BE2C (cell line): ENCODE results near the gene DEK.

Experiments
- DNase-seq: peaks from one replicate; pipeline ENCODE4 v3.0.0-alpha.2; 2020
- H3K27me3 ChIP-seq: fragments of 250-450 bp; sonication (Bioruptor Pico); 2 replicates; pipeline ENCODE4 v1.5.1; 2020; ENCODE audit warnings: mild to moderate bottlenecking
- H3K36me3 ChIP-seq: fragments of 250-450 bp; sonication (Bioruptor Pico); 2 replicates; pipeline ENCODE4 v1.5.1; 2020; ENCODE audit warnings: mild to moderate bottlenecking
- H3K4me1 ChIP-seq: fragments of 250-450 bp; sonication (Bioruptor Pico); 2 replicates; pipeline ENCODE4 v1.5.1; 2020
- H3K4me3 ChIP-seq: 2 replicates; pipeline ENCODE4 v1.5.1; 2011; ENCODE audit warnings: low read depth, low read length
- H3K9me3 ChIP-seq: fragments of 250-450 bp; sonication (Bioruptor Pico); 2 replicates; pipeline ENCODE4 v1.5.1; 2020
- TF ChIP-seq, protein P1 (sequence below): IDR thresholded peaks from 2 replicates; pipeline ENCODE4 v1.5.1; 2012; ENCODE audit warnings: mild to moderate bottlenecking, low read depth, low read length

Gene DEK

DNA sequence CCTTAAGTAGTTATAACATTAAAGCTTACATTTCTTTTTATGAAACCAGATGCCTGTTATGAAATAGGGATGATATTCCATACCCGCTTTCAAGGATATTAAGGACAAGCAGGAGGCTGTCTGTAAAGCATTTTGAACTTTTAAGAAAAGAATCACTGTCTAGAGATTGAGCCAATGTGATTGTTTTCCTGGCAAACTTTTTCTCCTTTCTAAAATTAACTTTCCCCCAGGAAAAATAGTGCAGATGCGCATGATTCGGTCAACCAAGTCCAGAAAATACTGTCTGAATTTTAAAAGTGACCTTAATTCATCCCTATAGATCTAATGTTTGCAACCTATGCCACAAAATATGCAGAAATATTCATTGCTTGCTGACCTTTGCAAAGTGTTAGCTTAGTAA is 15.1 kb upstream of the DEK start:
- no peak for DNase-seq
- Histone ChIP-seq H3K36me3 (no peaks in the 10 kb centered on the region), H3K27me3 (peaks cover 44% of the 10 kb centered on the region), H3K4me1 (no peaks in the 10 kb centered on the region), H3K4me3 (no peak overlapping the region), H3K9me3 (no peaks in the 10 kb centered on the region)
- TF ChIP-seq, protein P1, sequence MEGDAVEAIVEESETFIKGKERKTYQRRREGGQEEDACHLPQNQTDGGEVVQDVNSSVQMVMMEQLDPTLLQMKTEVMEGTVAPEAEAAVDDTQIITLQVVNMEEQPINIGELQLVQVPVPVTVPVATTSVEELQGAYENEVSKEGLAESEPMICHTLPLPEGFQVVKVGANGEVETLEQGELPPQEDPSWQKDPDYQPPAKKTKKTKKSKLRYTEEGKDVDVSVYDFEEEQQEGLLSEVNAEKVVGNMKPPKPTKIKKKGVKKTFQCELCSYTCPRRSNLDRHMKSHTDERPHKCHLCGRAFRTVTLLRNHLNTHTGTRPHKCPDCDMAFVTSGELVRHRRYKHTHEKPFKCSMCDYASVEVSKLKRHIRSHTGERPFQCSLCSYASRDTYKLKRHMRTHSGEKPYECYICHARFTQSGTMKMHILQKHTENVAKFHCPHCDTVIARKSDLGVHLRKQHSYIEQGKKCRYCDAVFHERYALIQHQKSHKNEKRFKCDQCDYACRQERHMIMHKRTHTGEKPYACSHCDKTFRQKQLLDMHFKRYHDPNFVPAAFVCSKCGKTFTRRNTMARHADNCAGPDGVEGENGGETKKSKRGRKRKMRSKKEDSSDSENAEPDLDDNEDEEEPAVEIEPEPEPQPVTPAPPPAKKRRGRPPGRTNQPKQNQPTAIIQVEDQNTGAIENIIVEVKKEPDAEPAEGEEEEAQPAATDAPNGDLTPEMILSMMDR: no peak

DNA sequence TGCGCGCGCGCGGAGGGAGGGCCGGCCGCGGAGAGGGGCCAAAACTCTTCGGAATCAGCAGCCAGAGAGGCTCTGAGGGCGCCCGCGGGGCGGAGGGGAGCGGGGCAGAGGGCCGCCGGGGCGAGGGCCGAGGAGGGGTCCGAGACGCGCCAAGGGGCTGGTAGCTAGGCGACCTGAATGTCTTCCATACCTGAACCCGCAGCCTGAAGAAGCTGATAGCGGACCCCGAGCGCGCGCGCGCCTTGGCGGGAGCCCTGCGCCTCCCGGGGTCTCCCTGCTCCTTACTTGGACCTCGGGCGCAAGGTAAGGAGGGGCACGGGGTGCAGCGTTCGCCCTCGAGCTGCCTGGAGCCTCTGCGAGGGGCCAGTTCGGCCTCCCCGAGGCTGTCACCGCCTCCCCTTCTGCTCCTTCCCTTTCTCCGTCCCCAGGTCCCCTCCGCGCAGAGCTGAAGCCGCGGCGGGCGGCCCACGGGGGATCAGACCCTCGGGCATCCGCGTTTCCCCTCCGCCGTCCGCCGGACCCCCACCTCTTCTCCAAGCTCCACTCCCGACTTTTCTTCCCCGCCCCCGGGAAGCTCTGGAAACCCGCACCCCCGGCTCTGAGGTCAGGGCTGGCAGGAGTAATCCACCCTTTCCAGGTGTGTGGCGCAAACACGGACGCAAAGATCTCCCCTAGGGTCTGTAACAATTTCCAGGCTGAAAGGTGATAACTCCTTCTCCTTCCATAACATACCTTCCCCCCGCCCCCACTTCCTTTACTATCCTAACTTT is 13.1 kb upstream of the DEK start:
- Histone ChIP-seq H3K27me3 (peaks cover 44% of the 10 kb centered on the region), H3K4me1 (no peaks in the 10 kb centered on the region), H3K36me3 (no peaks in the 10 kb centered on the region), H3K4me3 (no peak overlapping the region), H3K9me3 (no peaks in the 10 kb centered on the region)
- TF ChIP-seq, protein P1: no peak
- DNase-seq: no peak

DNA sequence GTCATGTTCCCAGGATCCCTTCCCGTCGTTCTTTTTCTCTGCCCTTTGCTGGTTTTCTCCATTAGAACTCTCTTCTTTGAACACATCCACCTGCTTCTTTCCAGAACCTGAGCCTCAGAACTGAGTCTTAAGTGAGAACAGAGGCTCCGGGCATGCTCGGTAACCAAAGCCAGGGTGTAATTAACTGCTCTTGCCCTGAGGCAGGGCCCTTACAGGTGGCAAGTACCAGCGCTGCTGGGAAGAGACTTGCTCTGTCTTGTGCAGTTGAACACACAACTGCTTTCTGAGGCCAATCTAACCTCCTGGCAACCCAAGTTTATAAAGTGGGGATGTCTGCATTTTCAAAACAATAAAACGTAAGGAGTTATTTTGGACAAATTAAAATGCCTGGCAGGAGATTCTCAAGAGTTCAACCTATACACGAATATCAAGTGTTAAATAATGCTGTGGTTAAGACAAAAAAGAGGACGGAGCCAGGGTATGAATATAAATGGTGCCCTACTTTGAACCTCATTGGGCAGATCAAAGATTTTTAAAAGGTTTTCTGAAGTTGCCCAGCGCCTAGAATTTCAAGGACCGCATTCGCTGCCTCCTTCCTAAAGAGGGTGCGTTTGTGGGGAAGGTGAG is 12.4 kb upstream of the DEK start:
- TF ChIP-seq, protein P1: no peak
- Histone ChIP-seq H3K36me3 (no peaks in the 10 kb centered on the region), H3K4me1 (no peaks in the 10 kb centered on the region), H3K4me3 (no peak overlapping the region), H3K27me3 (peaks cover 44% of the 10 kb centered on the region), H3K9me3 (no peaks in the 10 kb centered on the region)
- DNase-seq: no peak

DNA sequence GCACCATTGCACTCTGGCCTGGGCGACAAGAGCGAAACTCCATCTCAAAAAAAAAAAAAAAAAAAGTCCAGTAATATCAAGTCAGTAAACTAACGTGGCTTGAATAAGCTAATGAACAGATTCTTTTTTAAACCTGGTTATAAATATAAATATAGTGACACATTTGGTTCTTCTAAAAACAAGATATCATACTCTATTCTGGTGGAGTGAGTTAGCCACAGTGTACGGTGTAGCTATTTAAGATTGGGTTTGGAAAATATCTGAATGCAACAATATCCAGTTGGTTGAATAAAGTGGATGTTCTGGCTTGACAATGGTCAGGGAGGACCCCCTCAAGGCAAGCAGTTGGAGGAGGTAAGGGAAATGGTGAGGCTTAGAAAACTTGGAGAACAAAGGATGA is 5.9 kb upstream of the DEK start:
- no peaks in the 10 kb centered on the region; the same call in 1 of the 2 replicates for H3K27me3 ChIP-seq
- H3K9me3 ChIP-seq: no peaks in the 10 kb centered on the region
- TF ChIP-seq, protein P1: no peak
- no peaks in the 10 kb centered on the region for H3K4me1 ChIP-seq
- H3K36me3 ChIP-seq: no peaks in the 10 kb centered on the region
- DNase-seq: no peak
- H3K4me3 ChIP-seq: no peak overlapping the region

DNA sequence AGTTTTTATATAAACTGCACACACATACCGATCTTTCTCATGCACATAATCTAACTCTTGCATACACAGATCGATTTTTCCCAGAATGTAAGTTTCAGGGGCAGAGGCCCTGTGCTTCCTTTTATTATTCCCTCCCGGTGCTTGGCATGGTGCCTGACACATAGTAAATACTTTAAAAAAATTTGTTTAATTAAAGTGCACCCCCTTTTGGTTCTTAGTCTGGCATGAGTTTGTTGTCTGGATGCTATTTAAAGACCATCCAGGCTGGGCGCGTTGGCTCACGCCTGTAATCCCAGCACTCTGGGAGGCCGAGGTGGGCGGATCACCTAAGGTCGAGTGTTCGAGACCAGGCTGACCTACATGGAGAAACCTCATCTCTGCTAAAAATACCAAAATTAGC is 5.4 kb upstream of the DEK start:
- TF ChIP-seq, protein P1: no peak
- Histone ChIP-seq H3K27me3 (no peaks in the 10 kb centered on the region), H3K36me3 (no peaks in the 10 kb centered on the region), H3K4me1 (no peaks in the 10 kb centered on the region), H3K4me3 (no peak overlapping the region), H3K9me3 (no peaks in the 10 kb centered on the region)
- no peak for DNase-seq

DNA sequence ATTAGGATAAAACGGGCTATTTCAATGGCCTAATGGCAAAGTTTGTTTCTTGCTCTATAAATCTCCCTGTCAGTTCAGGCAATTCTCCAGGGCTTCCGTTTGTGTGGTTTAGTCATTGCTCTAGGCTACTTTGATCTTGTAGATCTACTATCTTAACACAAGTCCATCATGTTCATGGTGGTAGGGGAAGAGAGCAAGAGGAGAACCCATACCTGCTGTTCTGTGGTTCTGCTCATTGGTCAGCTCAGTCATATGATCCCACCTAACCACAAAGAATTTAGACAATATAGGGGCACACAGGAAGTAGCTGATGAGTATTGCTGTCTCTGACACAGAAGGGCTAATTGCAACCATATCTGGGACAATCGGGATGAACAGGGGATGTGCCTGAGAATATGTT is 4.9 kb upstream of the DEK start:
- Histone ChIP-seq H3K36me3 (no peaks in the 10 kb centered on the region), H3K9me3 (no peaks in the 10 kb centered on the region), H3K4me1 (no peaks in the 10 kb centered on the region), H3K4me3 (no peak overlapping the region), H3K27me3 (no peaks in the 10 kb centered on the region)
- DNase-seq: no peak
- TF ChIP-seq, protein P1: no peak
